GM03348 (cell line): ENCODE results near the gene FLNC.

Experiments
- DNase-seq: peaks from one replicate; pipeline ENCODE4 v3.0.0; 2012; ENCODE audit warnings: low spot score

FLNC gene

GRCh38 chr7:128893251-128894100 lies 63.3 kb downstream of the FLNC start:
- no peak for DNase-seq

GRCh38 chr7:128894101-128894440 lies 63.9 kb downstream of the FLNC start:
- DNase-seq, result no peak

- no peak for DNase-seq
Observed at GRCh38 chr7:128895320-128895719, 65.1 kb downstream of the FLNC start.

- no peak for DNase-seq
Observed at GRCh38 chr7:128899392-128899791, 69.2 kb downstream of the FLNC start.

- DNase-seq, result no peak
Observed at GRCh38 chr7:128900237-128900636, 70.0 kb downstream of the FLNC start.

GRCh38 chr7:128902761-128903585 lies 72.8 kb downstream of the FLNC start:
- DNase-seq, result no peak

- no peak for DNase-seq
Observed at GRCh38 chr7:128903621-128904361, 73.6 kb downstream of the FLNC start.

- peak; percentile 86 for DNase-seq
Observed at GRCh38 chr7:128904381-128905197, 74.4 kb downstream of the FLNC start.

- no peak for DNase-seq
Observed at GRCh38 chr7:128906001-128906765, 76.0 kb downstream of the FLNC start.

- no peak for DNase-seq
Observed at GRCh38 chr7:128906766-128907559, 76.8 kb downstream of the FLNC start.
